CD8-positive, alpha-beta memory T cell (primary cell): Measurements from ENCODE around the gene DOK7. TPM values are rescaled to one million over a fixed set of nuclear protein-coding genes. Genes with fewer than 3 reads are reported as not detected.

Experiments
- CTCF ChIA-PET: fragments of 350-600 bp; sonication (Branson Sonifier 250); formaldehyde crosslinking; loops from one replicate; lab custom pipeline; 2021; ENCODE audit warnings: antibody characterized with exemption; lab: Charles Lee
- POLR2A ChIA-PET: fragments of 350-600 bp; sonication (Branson Sonifier 250); formaldehyde crosslinking; loops from one replicate; lab custom pipeline; 2021; ENCODE audit warnings: antibody characterized with exemption; lab: Charles Lee
- DNase-seq, 5 donors: peaks; one replicate each; pipeline versions ENCODE4 v3.0.0 to v3.0.0-alpha.2; 2020 to 2022; ENCODE audit warnings: mixed read lengths in 1 of 5
- H3K27ac ChIP-seq: one replicate; pipeline ENCODE4 v1.7.0; 2013; ENCODE audit warnings: low read depth, mild to moderate bottlenecking, low read length, moderate library complexity
- H3K27me3 ChIP-seq: 2 replicates; pipeline ENCODE4 v1.7.0; 2013; ENCODE audit warnings: low read length, mild to moderate bottlenecking; ENCODE audit not compliant: insufficient read depth, poor library complexity, severe bottlenecking
- H3K36me3 ChIP-seq: 2 replicates; pipeline ENCODE4 v1.7.0; 2013; ENCODE audit warnings: mild to moderate bottlenecking, low read length, moderate library complexity; ENCODE audit not compliant: insufficient read depth
- H3K4me1 ChIP-seq: 2 replicates; pipeline ENCODE4 v1.7.0; 2013; ENCODE audit warnings: mild to moderate bottlenecking, low read length, moderate library complexity; ENCODE audit not compliant: insufficient read depth
- H3K4me3 ChIP-seq: 2 replicates; pipeline ENCODE4 v1.7.0; 2013; ENCODE audit warnings: mild to moderate bottlenecking, low read length
- H3K9me3 ChIP-seq: 2 replicates; pipeline ENCODE4 v1.7.0; 2013; ENCODE audit warnings: mild to moderate bottlenecking, low read length
- H3K27ac Mint-ChIP-seq, 8 donors: one replicate each; pipeline ENCODE4 v1.8.0; 2020 to 2021; ENCODE audit warnings: mixed read lengths in 8 of 8, mild to moderate bottlenecking in 6 of 8, inconsistent platforms in 3 of 8, moderate library complexity in 3 of 8
- H3K27me3 Mint-ChIP-seq, 2 donors: one replicate each; pipeline ENCODE4 v1.8.0; 2020 to 2021; ENCODE audit warnings: mixed read lengths in 2 of 2, mild to moderate bottlenecking in 1 of 2, moderate library complexity in 1 of 2
- H3K36me3 Mint-ChIP-seq, 3 donors: one replicate each; pipeline ENCODE4 v1.8.0; 2020 to 2021; ENCODE audit warnings: mixed read lengths in 3 of 3, inconsistent platforms in 1 of 3, mild to moderate bottlenecking in 1 of 3
- H3K4me1 Mint-ChIP-seq, 3 donors: one replicate each; pipeline ENCODE4 v1.8.0; 2020 to 2021; ENCODE audit warnings: mixed read lengths in 3 of 3, inconsistent platforms in 1 of 3, mild to moderate bottlenecking in 1 of 3
- H3K4me3 Mint-ChIP-seq, 7 donors: one replicate each; pipeline ENCODE4 v1.8.0; 2020 to 2021; ENCODE audit warnings: mixed read lengths in 7 of 7, mild to moderate bottlenecking in 6 of 7, moderate library complexity in 4 of 7, inconsistent platforms in 2 of 7
- H3K9me3 Mint-ChIP-seq, 5 donors: one replicate each; pipeline ENCODE4 v1.8.0; 2020 to 2022; ENCODE audit warnings: mixed read lengths in 5 of 5, mild to moderate bottlenecking in 3 of 5, moderate library complexity in 2 of 5, inconsistent platforms in 1 of 5
- polyA plus RNA-seq: library from polyadenylated mRNA; unstranded; fragments of 300-500 nt; fragmentation: Illumina TruSeq; gene quantifications from one replicate; pipeline ENCODE4 v1.2.3, GENCODE V29; 2021
- total RNA-seq, 2 experiments: library from RNA; stranded (reverse); gene quantifications; one replicate each; pipeline ENCODE4 v1.2.3, GENCODE V29; 2021

The DOK7 gene
- total and polyA plus RNA-seq, 3 experiments from 2014 or later = not detected

DNA sequence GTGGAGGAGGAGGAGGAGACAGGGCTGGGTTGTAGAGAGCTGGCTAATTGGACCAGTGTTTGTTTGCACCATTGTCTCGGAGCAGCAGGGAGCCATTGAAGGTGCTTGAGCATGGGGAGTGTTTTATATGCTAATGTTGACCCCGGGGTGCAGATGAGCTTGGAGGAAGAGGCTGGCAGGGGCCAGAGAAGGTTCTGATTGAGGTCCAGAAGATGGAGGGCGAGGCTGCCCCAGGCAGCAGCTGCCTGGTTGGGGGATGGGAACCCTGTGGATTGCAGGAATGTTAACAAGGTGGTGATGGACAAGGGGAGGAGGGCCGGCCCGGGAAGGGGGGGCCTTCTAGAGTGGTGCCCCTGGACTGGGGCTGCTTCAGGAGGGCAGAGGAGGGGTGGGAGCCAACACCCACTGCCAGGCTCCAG lies 18.0 kb downstream of the DOK7 start:
- H3K27me3 ChIP-seq = peaks cover 13% of the 10 kb centered on the region
- H3K27ac Mint-ChIP-seq = peak overlapping the region in 1 of 8 donors; percentile 74
- no peak overlapping the region for H3K4me3 ChIP-seq
- no peaks in the 10 kb centered on the region for H3K36me3 Mint-ChIP-seq
- CTCF ChIA-PET = interaction anchor here (0.8 to 2.0 kb wide), 8 partner anchors 10 to 379 kb away, joined by 3 to 9 read pairs (median 4); no protein-coding TSS in a partner anchor
- no peak overlapping the region for H3K4me3 Mint-ChIP-seq
- no peaks in the 10 kb centered on the region for H3K9me3 Mint-ChIP-seq
- H3K36me3 ChIP-seq = no peaks in the 10 kb centered on the region
- H3K4me1 Mint-ChIP-seq = peaks cover 0 to 5% (median 0%) of the 10 kb centered on the region in 3 donors
- DNase-seq = no peak
- no peak overlapping the region for H3K27ac ChIP-seq
- POLR2A ChIA-PET = no interaction called here
- no peaks in the 10 kb centered on the region for H3K9me3 ChIP-seq
- H3K4me1 ChIP-seq = peaks cover 5% of the 10 kb centered on the region
- H3K27me3 Mint-ChIP-seq = peaks cover 11 to 21% of the 10 kb centered on the region in 2 donors

DNA sequence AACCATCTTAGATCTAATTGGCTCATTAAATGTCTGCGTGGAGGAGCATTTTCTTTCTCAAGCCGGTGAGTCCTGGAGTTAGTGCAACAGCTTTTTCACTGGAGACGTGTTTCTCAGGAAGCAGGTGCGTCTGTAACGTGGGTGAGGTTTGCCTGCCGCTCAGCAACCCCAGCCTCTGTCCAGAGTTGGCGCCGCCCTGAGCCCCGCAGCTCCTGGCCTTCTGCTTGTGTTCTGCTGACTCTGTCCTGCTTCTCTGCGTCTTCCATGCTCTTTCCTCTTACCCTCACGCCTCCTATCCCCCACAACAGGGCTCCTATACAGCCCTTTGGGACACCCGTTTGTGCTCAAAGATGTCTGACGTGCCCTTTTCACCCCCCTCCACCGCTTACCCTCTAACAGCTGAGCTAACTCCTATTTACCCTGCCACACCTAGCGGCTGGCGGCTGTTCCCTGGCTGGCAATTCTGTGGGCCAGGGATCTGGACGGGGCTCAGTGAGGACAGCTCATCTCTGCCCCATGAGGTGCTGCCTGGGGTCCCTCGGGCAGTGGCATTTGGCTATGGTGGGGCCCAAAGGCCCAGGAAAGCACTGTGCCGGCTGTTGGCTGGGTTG lies 18.8 kb downstream of the DOK7 start:
- CTCF ChIA-PET = interaction anchor here (1.0 to 1.9 kb wide), 2 partner anchors 375 to 379 kb away, joined by 3 to 5 read pairs; no protein-coding TSS in a partner anchor
- no peaks in the 10 kb centered on the region for H3K36me3 ChIP-seq
- peaks cover 0 to 5% (median 0%) of the 10 kb centered on the region in 3 donors for H3K4me1 Mint-ChIP-seq
- POLR2A ChIA-PET = no interaction called here
- no peak overlapping the region for H3K4me3 ChIP-seq
- no peak overlapping the region for H3K4me3 Mint-ChIP-seq
- peaks cover 11 to 17% of the 10 kb centered on the region in 2 donors for H3K27me3 Mint-ChIP-seq
- no peaks in the 10 kb centered on the region for H3K9me3 Mint-ChIP-seq
- H3K9me3 ChIP-seq = no peaks in the 10 kb centered on the region
- H3K27ac Mint-ChIP-seq = no peak overlapping the region
- DNase-seq = no peak
- H3K27ac ChIP-seq = no peak overlapping the region
- peaks cover 13% of the 10 kb centered on the region for H3K27me3 ChIP-seq
- H3K36me3 Mint-ChIP-seq = no peaks in the 10 kb centered on the region
- H3K4me1 ChIP-seq = peaks cover 5% of the 10 kb centered on the region

DNA sequence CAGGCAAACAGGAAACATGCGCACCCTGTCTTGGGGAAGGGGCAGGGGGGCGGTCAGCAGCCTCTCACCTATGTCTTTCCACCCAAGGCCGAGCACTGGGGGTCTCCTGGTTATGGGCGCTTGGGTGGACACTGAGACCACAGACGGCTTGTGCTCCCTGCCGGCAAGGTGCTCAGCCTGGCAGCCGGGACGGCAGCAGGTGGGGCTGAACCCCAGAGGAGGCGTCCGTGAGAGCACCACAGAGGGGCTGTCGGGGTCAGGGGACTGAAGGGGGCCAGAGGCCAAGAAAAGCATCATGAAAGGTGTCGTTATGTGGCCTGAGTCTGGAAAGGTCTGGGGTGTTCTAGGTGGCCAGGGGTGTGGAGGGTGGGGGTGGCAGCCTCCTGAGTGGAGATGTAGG lies 19.6 kb downstream of the DOK7 start:
- CTCF ChIA-PET = no interaction called here
- Histone ChIP-seq H3K27me3 (peaks cover 13% of the 10 kb centered on the region), H3K36me3 (no peaks in the 10 kb centered on the region), H3K4me1 (peaks cover 5% of the 10 kb centered on the region), H3K9me3 (no peaks in the 10 kb centered on the region), H3K27ac (no peak overlapping the region), H3K4me3 (no peak overlapping the region)
- H3K27ac Mint-ChIP-seq = no peak overlapping the region
- no peak for DNase-seq
- H3K36me3 Mint-ChIP-seq = no peaks in the 10 kb centered on the region
- peaks cover 0 to 5% (median 0%) of the 10 kb centered on the region in 3 donors for H3K4me1 Mint-ChIP-seq
- H3K27me3 Mint-ChIP-seq = peaks cover 11 to 16% of the 10 kb centered on the region in 2 donors
- POLR2A ChIA-PET = no interaction called here
- H3K9me3 Mint-ChIP-seq = no peaks in the 10 kb centered on the region
- H3K4me3 Mint-ChIP-seq = no peak overlapping the region

DNA sequence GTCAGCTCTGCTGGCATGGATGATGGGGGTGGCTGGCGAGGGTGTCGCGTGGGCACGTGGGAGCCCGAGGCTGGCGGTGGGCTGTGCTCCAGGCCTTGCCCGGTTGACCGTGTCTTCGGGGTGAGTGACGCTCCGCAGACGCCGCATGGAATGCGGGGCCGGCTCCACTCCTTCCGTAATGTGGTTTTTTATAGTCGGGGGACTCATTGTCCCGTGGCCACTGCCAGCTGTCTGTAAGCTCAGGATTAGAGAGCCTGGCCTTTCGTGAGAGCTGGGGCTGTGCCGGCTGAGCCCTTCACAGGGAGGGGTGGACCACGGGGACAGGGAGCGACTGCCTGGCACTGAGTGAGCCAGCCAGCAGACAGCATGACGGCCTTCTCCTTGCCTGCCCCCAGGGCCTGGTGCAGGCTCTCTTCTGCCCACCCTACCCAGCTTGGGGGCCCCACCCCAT lies 20.4 kb downstream of the DOK7 start:
- Mint-ChIP-seq H3K4me1 (peaks cover 0 to 5% (median 0%) of the 10 kb centered on the region in 3 donors), H3K9me3 (no peaks in the 10 kb centered on the region), H3K36me3 (no peaks in the 10 kb centered on the region), H3K27me3 (peaks cover 11 to 17% of the 10 kb centered on the region in 2 donors), H3K4me3 (no peak overlapping the region), H3K27ac (peak overlapping the region in 1 of 8 donors; percentile 50)
- H3K4me3 ChIP-seq = no peak overlapping the region
- peaks cover 5% of the 10 kb centered on the region for H3K4me1 ChIP-seq
- peaks cover 13% of the 10 kb centered on the region for H3K27me3 ChIP-seq
- H3K9me3 ChIP-seq = no peaks in the 10 kb centered on the region
- POLR2A ChIA-PET = no interaction called here
- H3K36me3 ChIP-seq = no peaks in the 10 kb centered on the region
- CTCF ChIA-PET = no interaction called here
- no peak overlapping the region for H3K27ac ChIP-seq
- DNase-seq = no peak

DNA sequence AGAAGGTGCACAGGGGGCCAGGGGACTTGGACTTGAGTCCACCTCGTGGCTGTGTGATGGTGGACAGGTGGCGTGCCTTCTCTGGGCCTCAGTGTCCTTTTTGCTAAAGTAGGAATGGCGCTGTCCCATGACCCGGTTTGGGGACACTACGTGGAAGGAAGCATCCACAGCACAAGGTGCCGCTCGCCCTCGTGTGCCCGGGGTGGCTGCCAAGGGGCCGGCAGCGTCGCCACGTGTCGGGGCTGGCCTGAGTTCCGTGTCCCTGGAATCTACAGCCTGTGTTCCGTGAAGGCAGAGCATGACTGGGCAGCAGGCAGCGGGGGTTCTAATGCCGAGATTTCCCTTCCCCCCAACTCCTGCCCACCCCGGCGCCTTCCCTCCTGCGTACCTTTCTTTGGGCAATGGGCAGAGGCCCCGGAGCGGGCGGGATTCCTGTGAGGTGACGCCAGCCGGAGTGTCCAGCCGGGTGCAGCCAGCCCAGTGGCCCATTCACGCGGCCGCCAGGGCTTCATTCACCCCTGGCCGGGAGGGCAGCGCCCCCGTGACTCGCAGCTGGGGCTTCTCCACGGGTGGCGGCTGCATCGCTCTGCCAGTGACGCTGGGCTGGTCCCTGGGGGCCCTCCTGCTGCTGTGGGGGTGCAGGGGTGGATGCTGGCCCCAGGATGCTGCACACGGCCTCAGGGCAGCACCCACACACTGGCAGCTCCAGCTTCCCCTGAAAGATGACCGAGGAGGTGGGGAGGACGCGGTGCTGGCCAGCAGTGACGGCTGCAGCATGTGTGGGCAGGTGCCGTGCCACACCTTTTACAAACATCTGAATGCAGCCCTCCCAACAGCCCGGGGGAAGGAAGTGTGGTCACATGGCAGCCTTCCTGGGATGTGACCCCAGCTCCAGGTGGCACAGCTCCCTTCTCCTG lies 21.2 kb downstream of the DOK7 start:
- POLR2A ChIA-PET = no interaction called here
- H3K4me1 Mint-ChIP-seq = peaks cover 0 to 5% (median 0%) of the 10 kb centered on the region in 3 donors
- H3K4me3 ChIP-seq = no peak overlapping the region
- no peaks in the 10 kb centered on the region for H3K36me3 ChIP-seq
- no peaks in the 10 kb centered on the region for H3K36me3 Mint-ChIP-seq
- CTCF ChIA-PET = no interaction called here
- peaks cover 5% of the 10 kb centered on the region for H3K4me1 ChIP-seq
- no peaks in the 10 kb centered on the region for H3K9me3 ChIP-seq
- H3K27ac Mint-ChIP-seq = no peak overlapping the region
- DNase-seq = no peak
- H3K4me3 Mint-ChIP-seq = no peak overlapping the region
- no peaks in the 10 kb centered on the region for H3K9me3 Mint-ChIP-seq
- no peak overlapping the region for H3K27ac ChIP-seq
- H3K27me3 Mint-ChIP-seq = peaks cover 17 to 25% of the 10 kb centered on the region in 2 donors
- peaks cover 13% of the 10 kb centered on the region for H3K27me3 ChIP-seq

DNA sequence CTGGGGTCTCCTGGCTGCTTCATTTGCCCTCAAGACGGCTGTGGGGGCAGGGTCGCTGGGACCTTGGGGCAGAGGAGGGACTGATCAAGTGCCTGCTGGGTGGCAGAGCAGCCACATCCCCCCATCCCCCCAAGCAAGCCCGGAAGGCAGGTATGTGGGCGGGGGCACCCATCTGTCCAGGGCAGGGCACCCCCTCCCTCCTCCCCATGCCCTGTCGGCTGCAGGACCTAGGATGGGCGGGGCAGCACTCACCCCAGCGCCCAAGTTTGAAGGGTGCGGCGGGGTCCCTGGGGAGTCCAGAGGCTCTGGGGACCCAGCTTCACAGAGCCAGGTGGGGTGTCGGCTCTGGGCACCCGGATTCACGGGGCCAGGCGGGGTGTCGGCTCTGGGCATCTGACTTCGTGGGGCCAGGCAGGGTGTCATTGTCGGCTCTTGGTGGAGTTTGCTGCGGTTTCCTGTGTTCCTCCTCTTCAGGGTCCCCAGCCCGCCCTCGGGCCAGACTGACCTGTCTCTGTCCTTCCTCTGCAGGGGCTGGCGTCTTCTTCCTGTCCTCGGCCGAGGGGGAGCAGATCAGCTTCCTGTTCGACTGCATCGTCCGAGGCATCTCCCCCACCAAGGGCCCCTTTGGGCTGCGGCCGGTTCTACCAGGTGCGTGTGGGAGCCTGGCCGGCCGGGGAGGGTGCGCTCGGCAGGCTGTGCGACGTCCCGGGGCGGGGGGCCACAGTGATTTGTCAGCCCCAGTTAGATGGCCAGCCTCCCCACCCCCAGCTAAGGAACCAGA lies 22.1 kb downstream of the DOK7 start:
- peaks cover 5% of the 10 kb centered on the region for H3K4me1 ChIP-seq
- peaks cover 13% of the 10 kb centered on the region for H3K27me3 ChIP-seq
- H3K9me3 ChIP-seq = no peaks in the 10 kb centered on the region
- peaks cover 0 to 5% (median 0%) of the 10 kb centered on the region in 3 donors for H3K4me1 Mint-ChIP-seq
- peaks cover 17 to 26% of the 10 kb centered on the region in 2 donors for H3K27me3 Mint-ChIP-seq
- H3K9me3 Mint-ChIP-seq = no peaks in the 10 kb centered on the region
- peak overlapping the region in 5 of 7 donors; percentile 38 to 87 (median 54) for H3K4me3 Mint-ChIP-seq
- no peaks in the 10 kb centered on the region for H3K36me3 ChIP-seq
- ChIA-PET POLR2A (no interaction called here), CTCF (no interaction called here)
- H3K27ac ChIP-seq = no peak overlapping the region
- no peak for DNase-seq
- H3K27ac Mint-ChIP-seq = no peak overlapping the region
- H3K4me3 ChIP-seq = no peak overlapping the region
- H3K36me3 Mint-ChIP-seq = no peaks in the 10 kb centered on the region

DNA sequence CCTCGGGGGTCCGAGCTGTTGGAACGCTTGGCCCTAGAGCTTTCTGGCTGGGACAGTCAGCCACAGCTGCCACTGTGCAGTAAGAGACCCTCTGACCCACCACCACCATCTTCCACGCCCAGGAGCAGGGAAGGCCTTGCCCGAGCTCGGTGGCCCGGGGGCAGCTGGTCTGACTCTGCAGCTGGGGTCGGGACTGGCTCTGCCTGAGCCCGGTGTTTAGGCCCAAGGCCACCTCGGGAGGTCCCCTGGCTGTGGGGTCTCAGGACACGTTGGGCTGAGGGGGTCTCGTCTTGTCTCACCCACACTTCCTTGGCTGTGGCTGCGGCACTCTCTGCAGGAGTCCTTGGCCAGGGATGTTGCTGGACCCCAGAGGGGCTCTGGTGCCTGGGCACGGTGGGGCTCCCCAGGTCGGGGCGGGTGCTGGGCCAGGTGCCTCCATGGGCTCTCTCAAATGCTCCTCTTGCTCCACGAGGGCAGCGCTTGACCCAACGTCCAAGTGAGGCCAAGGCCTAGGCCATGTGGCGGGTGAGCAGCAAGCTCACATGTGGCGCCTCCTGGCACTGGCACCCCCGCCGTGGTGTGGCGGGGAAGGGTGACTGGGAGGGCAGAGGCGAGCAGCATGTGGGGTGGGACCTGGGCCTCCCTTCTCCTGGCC lies 22.9 kb downstream of the DOK7 start:
- ChIA-PET POLR2A (no interaction called here), CTCF (no interaction called here)
- Histone ChIP-seq H3K27ac (no peak overlapping the region), H3K27me3 (peaks cover 10% of the 10 kb centered on the region), H3K36me3 (no peaks in the 10 kb centered on the region), H3K4me1 (peaks cover 5% of the 10 kb centered on the region), H3K9me3 (no peaks in the 10 kb centered on the region), H3K4me3 (no peak overlapping the region)
- no peaks in the 10 kb centered on the region for H3K36me3 Mint-ChIP-seq
- peak overlapping the region in 1 of 7 donors; percentile 40 for H3K4me3 Mint-ChIP-seq
- no peaks in the 10 kb centered on the region for H3K9me3 Mint-ChIP-seq
- DNase-seq = no peak
- H3K27ac Mint-ChIP-seq = no peak overlapping the region
- peaks cover 0 to 5% (median 0%) of the 10 kb centered on the region in 3 donors for H3K4me1 Mint-ChIP-seq
- peaks cover 17 to 20% of the 10 kb centered on the region in 2 donors for H3K27me3 Mint-ChIP-seq
